ENCODE results near the gene FTO.

GRCh38 chr16:53839150-53839549, 135.2 kb downstream of the FTO start:
- TF ChIP-seq CTCF (conservative IDR thresholded peaks at IDR 0.05 in 1 of 2, IDR thresholded peaks at IDR 0.05 in 1 of 2; ENCODE audit: extremely low read depth in 1 of 2, insufficient read depth in 1 of 2, low read depth in 1 of 2, low read length in 2 of 2) = no peak
- TF ChIP-seq EZH2 (IDR thresholded peaks at IDR 0.05; ENCODE audit: borderline replicate concordance, low read length) = no peak

All from mammary epithelial cell (primary cell).